Measurements from ENCODE around the gene CAB39L. TPM values are rescaled to one million over a fixed set of nuclear protein-coding genes. Genes with fewer than 3 reads are reported as not detected.
A peak's percentile ranks its signal among the peaks of the same experiment; 100 is the strongest.

Gene CAB39L
- total and polyA plus RNA-seq, 9 of the 15 experiments (the other 6 are each of a cell fraction or from before 2014, with no cell fraction given), result 1.1 to 4.2 (median 2.6) TPM

DNA sequence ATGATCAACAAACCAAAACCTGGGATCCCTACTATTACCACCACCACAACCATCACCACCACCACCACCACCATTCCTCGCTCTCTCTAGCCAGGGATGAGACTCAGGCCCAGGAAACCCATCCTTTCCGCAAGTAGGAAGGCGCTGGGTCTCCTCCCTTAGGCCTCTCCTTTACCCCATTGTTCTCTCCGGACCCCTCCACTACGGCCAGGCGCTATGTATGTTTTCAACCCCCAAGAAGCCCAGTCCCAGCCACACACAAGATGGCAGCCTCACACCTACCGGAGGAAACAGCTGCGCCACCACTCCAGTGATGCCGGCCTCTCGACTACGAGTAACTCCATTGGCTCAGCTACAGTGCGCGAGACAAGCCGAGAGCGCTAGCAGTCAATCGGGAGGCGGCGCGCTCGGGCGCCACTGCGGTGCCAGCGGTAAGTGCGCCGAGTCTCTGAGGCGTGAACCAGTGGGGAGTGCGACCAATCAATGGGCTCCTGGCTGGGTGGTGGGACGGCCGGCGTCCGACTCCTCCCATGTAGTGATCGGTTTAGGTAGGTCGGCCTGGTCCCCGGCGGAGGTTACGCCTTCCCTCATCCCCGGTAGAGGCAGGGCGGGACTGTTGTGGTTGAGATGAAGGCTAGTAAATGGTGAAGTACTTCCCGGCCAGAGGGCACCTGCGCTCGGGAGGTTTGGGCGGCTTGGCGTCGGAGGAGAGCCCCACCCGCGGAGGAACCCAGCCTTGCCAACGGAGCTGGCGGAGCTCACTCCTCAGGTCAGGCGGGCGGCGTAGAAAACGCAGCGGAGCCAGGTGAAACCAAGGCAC is at the start of gene CAB39L, which contains the start of gene SETDB2 (continued):
- TF ChIP-seq, protein P1, sequence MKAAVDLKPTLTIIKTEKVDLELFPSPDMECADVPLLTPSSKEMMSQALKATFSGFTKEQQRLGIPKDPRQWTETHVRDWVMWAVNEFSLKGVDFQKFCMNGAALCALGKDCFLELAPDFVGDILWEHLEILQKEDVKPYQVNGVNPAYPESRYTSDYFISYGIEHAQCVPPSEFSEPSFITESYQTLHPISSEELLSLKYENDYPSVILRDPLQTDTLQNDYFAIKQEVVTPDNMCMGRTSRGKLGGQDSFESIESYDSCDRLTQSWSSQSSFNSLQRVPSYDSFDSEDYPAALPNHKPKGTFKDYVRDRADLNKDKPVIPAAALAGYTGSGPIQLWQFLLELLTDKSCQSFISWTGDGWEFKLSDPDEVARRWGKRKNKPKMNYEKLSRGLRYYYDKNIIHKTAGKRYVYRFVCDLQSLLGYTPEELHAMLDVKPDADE (conservative IDR thresholded peaks at IDR 0.05; ENCODE audit: control insufficient read depth, low read depth, low read length), result no peak; the same call in 1 of the 2 replicates
- TF ChIP-seq, protein P2, sequence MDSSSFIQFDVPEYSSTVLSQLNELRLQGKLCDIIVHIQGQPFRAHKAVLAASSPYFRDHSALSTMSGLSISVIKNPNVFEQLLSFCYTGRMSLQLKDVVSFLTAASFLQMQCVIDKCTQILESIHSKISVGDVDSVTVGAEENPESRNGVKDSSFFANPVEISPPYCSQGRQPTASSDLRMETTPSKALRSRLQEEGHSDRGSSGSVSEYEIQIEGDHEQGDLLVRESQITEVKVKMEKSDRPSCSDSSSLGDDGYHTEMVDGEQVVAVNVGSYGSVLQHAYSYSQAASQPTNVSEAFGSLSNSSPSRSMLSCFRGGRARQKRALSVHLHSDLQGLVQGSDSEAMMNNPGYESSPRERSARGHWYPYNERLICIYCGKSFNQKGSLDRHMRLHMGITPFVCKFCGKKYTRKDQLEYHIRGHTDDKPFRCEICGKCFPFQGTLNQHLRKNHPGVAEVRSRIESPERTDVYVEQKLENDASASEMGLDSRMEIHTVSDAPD (CRISPR knock-in tag; IDR thresholded peaks at IDR 0.05), result no peak
- TF ChIP-seq TAF9B (IDR thresholded peaks at IDR 0.05; ENCODE audit: partially characterized antibody) (peak; percentile 30), TAF1 (IDR thresholded peaks at IDR 0.05; ENCODE audit: control insufficient read depth, extremely low read depth, insufficient read depth, low read length, severe bottlenecking) (peak; percentile 57), RCOR1 (IDR thresholded peaks at IDR 0.05; ENCODE audit: borderline replicate concordance in 1 of 2, low read depth in 2 of 2, low read length in 2 of 2) (no peak), FOS (IDR thresholded peaks at IDR 0.05; ENCODE audit: extremely low read depth, insufficient read length) (peak; percentile 33), RUNX1 (IDR thresholded peaks at IDR 0.05; ENCODE audit: low read depth) (no peak), ZBTB7A (IDR thresholded peaks at IDR 0.05; ENCODE audit: borderline replicate concordance, control insufficient read depth, low read depth, low read length) (no peak; the same call in 1 of the 2 replicates), ZNF507 (tag; conservative IDR thresholded peaks at IDR 0.05) (no peak)
- TF ChIP-seq, protein P3, sequence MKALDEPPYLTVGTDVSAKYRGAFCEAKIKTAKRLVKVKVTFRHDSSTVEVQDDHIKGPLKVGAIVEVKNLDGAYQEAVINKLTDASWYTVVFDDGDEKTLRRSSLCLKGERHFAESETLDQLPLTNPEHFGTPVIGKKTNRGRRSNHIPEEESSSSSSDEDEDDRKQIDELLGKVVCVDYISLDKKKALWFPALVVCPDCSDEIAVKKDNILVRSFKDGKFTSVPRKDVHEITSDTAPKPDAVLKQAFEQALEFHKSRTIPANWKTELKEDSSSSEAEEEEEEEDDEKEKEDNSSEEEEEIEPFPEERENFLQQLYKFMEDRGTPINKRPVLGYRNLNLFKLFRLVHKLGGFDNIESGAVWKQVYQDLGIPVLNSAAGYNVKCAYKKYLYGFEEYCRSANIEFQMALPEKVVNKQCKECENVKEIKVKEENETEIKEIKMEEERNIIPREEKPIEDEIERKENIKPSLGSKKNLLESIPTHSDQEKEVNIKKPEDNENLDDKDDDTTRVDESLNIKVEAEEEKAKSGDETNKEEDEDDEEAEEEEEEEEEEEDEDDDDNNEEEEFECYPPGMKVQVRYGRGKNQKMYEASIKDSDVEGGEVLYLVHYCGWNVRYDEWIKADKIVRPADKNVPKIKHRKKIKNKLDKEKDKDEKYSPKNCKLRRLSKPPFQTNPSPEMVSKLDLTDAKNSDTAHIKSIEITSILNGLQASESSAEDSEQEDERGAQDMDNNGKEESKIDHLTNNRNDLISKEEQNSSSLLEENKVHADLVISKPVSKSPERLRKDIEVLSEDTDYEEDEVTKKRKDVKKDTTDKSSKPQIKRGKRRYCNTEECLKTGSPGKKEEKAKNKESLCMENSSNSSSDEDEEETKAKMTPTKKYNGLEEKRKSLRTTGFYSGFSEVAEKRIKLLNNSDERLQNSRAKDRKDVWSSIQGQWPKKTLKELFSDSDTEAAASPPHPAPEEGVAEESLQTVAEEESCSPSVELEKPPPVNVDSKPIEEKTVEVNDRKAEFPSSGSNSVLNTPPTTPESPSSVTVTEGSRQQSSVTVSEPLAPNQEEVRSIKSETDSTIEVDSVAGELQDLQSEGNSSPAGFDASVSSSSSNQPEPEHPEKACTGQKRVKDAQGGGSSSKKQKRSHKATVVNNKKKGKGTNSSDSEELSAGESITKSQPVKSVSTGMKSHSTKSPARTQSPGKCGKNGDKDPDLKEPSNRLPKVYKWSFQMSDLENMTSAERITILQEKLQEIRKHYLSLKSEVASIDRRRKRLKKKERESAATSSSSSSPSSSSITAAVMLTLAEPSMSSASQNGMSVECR (CRISPR knock-in tag; IDR thresholded peaks at IDR 0.05), result no peak
- TF ChIP-seq, protein P4, sequence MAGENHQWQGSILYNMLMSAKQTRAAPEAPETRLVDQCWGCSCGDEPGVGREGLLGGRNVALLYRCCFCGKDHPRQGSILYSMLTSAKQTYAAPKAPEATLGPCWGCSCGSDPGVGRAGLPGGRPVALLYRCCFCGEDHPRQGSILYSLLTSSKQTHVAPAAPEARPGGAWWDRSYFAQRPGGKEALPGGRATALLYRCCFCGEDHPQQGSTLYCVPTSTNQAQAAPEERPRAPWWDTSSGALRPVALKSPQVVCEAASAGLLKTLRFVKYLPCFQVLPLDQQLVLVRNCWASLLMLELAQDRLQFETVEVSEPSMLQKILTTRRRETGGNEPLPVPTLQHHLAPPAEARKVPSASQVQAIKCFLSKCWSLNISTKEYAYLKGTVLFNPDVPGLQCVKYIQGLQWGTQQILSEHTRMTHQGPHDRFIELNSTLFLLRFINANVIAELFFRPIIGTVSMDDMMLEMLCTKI (IDR thresholded peaks at IDR 0.05; ENCODE audit: partially characterized antibody), result no peak
- TF ChIP-seq, protein P5, sequence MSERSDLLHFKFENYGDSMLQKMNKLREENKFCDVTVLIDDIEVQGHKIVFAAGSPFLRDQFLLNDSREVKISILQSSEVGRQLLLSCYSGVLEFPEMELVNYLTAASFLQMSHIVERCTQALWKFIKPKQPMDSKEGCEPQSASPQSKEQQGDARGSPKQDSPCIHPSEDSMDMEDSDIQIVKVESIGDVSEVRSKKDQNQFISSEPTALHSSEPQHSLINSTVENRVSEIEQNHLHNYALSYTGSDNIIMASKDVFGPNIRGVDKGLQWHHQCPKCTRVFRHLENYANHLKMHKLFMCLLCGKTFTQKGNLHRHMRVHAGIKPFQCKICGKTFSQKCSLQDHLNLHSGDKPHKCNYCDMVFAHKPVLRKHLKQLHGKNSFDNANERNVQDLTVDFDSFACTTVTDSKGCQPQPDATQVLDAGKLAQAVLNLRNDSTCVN (CRISPR knock-in tag; IDR thresholded peaks at IDR 0.05), result peak; percentile 82; the same call in 1 of the 2 replicates
- TF ChIP-seq, protein P6, sequence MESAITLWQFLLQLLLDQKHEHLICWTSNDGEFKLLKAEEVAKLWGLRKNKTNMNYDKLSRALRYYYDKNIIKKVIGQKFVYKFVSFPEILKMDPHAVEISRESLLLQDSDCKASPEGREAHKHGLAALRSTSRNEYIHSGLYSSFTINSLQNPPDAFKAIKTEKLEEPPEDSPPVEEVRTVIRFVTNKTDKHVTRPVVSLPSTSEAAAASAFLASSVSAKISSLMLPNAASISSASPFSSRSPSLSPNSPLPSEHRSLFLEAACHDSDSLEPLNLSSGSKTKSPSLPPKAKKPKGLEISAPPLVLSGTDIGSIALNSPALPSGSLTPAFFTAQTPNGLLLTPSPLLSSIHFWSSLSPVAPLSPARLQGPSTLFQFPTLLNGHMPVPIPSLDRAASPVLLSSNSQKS (CRISPR knock-in tag; IDR thresholded peaks at IDR 0.05), result no peak

Measured in K562 (cell line).